ENCODE measurements around the gene RPS19.

The RPS19 gene

GRCh38 chr19:41918653-41919244 lies 58.7 kb downstream of the RPS19 start:
- no peak overlapping the region for H3K9ac ChIP-seq (ENCODE audit: insufficient read length, low read depth)
- H3K36me3 ChIP-seq (ENCODE audit: insufficient read depth, insufficient read length, low read length): no peaks in the 10 kb centered on the region
- H3K4me1 ChIP-seq (ENCODE audit: insufficient read depth, insufficient read length): peaks cover 9% of the 10 kb centered on the region
- H3K4me3 ChIP-seq (ENCODE audit: insufficient read length, low read depth): no peak overlapping the region
- no peak for TF ChIP-seq ZNF274 (IDR thresholded peaks at IDR 0.05; ENCODE audit: low read depth, low read length)
- no peak for TF ChIP-seq YY1 (IDR thresholded peaks at IDR 0.05; ENCODE audit: insufficient read depth, insufficient read length)
- no peak for TF ChIP-seq SUZ12 (IDR thresholded peaks at IDR 0.05; ENCODE audit: extremely low read depth, insufficient read depth, insufficient read length)
- H3K27me3 ChIP-seq (ENCODE audit: insufficient read depth, insufficient read length): peaks cover 90% of the 10 kb centered on the region
- DNase-seq (ENCODE audit: low read depth, low spot score): no peak
- no peaks in the 10 kb centered on the region for H3K9me3 ChIP-seq (ENCODE audit: insufficient read depth, low read length)

DNA sequence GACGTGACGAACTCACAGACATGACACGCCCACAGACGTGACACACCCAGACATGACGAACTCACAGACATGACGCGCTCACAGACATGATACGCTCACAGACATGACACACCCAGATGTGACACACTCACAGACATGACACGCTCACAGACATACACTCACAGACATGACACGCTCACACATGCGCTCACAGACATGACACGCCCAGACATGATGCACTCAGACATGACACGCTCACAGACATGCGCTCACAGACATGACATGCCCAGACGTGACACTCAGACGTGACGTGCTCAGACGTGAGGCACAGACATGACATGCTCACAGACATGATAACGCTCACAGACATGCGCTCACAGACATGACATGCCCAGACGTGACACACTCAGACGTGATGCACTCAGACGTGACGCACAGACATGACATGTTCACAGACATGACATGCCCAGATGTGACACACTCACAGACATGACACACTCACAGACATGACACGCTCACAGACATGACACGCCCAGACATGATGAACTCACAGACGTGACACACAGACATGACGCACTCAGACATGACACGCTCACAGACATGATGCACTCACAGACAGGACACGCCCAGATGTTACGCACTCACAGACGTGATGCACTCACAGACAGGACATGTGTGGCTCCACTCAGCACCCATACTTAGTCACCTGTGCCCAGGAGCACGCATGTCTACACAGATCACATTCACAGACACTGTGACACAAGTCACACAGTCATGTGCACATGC lies 60.1 kb downstream of the RPS19 start:
- no peak overlapping the region for H3K4me3 ChIP-seq (ENCODE audit: insufficient read length, low read depth)
- peaks cover 90% of the 10 kb centered on the region for H3K27me3 ChIP-seq (ENCODE audit: insufficient read depth, insufficient read length)
- no peak for DNase-seq (ENCODE audit: low read depth, low spot score)

GRCh38 chr19:41920882-41921576 lies 61.0 kb downstream of the RPS19 start:
- Histone ChIP-seq H3K27me3 (ENCODE audit: insufficient read depth, insufficient read length) (peaks cover 90% of the 10 kb centered on the region), H3K9me3 (ENCODE audit: insufficient read depth, low read length) (no peaks in the 10 kb centered on the region), H3K36me3 (ENCODE audit: insufficient read depth, insufficient read length, low read length) (no peaks in the 10 kb centered on the region), H3K4me1 (ENCODE audit: insufficient read depth, insufficient read length) (peaks cover 6% of the 10 kb centered on the region), H3K4me3 (ENCODE audit: insufficient read length, low read depth) (no peak overlapping the region), H3K9ac (ENCODE audit: insufficient read length, low read depth) (no peak overlapping the region)
- TF ChIP-seq ZNF274 (IDR thresholded peaks at IDR 0.05; ENCODE audit: low read depth, low read length) (no peak), YY1 (IDR thresholded peaks at IDR 0.05; ENCODE audit: insufficient read depth, insufficient read length) (no peak), SUZ12 (IDR thresholded peaks at IDR 0.05; ENCODE audit: extremely low read depth, insufficient read depth, insufficient read length) (no peak)
- DNase-seq (ENCODE audit: low read depth, low spot score): no peak

More for the DNA sequence above, 60.1 kb downstream of the RPS19 start:
- Histone ChIP-seq H3K36me3 (ENCODE audit: insufficient read depth, insufficient read length, low read length) (no peaks in the 10 kb centered on the region), H3K9me3 (ENCODE audit: insufficient read depth, low read length) (no peaks in the 10 kb centered on the region), H3K9ac (ENCODE audit: insufficient read length, low read depth) (no peak overlapping the region), H3K4me1 (ENCODE audit: insufficient read depth, insufficient read length) (peaks cover 6% of the 10 kb centered on the region)
- no peak for TF ChIP-seq ZNF274 (IDR thresholded peaks at IDR 0.05; ENCODE audit: low read depth, low read length)
- no peak for TF ChIP-seq YY1 (IDR thresholded peaks at IDR 0.05; ENCODE audit: insufficient read depth, insufficient read length)
- no peak for TF ChIP-seq SUZ12 (IDR thresholded peaks at IDR 0.05; ENCODE audit: extremely low read depth, insufficient read depth, insufficient read length)

DNA sequence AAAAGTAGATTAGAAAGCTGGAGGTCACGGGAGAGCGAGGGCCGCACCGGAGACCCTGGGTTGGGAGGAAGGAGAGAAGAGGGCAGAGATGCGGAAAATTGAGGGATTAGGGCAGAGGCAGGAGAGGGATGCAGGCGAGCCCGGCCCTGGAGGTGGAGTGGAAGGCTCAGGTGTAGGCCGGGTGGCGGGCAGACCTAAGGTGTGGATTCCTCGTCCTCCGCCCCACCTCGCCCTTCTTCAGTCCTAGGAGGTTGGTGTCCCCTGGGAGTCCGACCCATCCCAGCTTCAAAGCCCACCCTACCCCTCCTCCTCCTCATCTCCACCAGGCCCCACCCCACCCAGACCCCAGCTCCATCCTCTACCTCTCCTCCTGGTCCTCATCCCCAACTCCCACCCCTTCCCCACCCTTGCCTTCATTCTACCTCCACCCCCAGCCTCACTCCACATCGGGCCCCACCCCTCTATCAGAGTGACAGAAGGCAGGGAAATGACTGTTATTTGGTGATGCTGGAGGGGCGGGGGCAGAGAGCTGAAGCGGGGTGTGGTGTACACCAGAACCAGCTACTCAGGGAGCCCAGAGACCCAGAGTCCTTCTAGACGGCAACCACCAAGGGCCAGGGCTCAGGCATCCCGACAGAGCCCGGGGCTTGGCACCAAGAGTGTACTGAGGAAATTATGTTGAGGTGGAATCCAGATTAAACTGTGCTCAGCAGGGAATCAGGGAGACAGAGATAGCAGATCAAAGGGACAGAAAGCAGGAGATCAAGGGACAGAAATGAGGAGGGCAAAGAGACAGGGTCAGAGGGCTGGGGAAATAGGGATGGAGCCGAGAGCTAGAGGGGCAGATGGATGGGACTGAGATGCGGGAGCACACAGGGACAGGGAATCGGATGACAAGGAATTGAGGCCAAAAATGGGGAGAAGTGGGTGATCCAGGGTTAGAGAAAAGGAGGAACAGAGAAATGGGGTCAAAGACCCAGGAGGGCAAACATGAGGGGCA lies 61.8 kb downstream of the RPS19 start:
- Histone ChIP-seq H3K4me1 (ENCODE audit: insufficient read depth, insufficient read length) (peaks cover 6% of the 10 kb centered on the region), H3K36me3 (ENCODE audit: insufficient read depth, insufficient read length, low read length) (no peaks in the 10 kb centered on the region), H3K27me3 (ENCODE audit: insufficient read depth, insufficient read length) (peaks cover 90% of the 10 kb centered on the region), H3K9ac (ENCODE audit: insufficient read length, low read depth) (no peak overlapping the region), H3K4me3 (ENCODE audit: insufficient read length, low read depth) (no peak overlapping the region), H3K9me3 (ENCODE audit: insufficient read depth, low read length) (no peaks in the 10 kb centered on the region)
- DNase-seq (ENCODE audit: low read depth, low spot score): no peak
- no peak for TF ChIP-seq YY1 (IDR thresholded peaks at IDR 0.05; ENCODE audit: insufficient read depth, insufficient read length)
- no peak for TF ChIP-seq SUZ12 (IDR thresholded peaks at IDR 0.05; ENCODE audit: extremely low read depth, insufficient read depth, insufficient read length)
- no peak for TF ChIP-seq ZNF274 (IDR thresholded peaks at IDR 0.05; ENCODE audit: low read depth, low read length)
